ENCODE measurements around the gene IBA57. TPM values are rescaled to one million over a fixed set of nuclear protein-coding genes. Genes with fewer than 3 reads are reported as not detected.

The IBA57 gene
- total RNA-seq, 2 donors from 2014 or later, result 3.2 to 12.8 TPM

DNA sequence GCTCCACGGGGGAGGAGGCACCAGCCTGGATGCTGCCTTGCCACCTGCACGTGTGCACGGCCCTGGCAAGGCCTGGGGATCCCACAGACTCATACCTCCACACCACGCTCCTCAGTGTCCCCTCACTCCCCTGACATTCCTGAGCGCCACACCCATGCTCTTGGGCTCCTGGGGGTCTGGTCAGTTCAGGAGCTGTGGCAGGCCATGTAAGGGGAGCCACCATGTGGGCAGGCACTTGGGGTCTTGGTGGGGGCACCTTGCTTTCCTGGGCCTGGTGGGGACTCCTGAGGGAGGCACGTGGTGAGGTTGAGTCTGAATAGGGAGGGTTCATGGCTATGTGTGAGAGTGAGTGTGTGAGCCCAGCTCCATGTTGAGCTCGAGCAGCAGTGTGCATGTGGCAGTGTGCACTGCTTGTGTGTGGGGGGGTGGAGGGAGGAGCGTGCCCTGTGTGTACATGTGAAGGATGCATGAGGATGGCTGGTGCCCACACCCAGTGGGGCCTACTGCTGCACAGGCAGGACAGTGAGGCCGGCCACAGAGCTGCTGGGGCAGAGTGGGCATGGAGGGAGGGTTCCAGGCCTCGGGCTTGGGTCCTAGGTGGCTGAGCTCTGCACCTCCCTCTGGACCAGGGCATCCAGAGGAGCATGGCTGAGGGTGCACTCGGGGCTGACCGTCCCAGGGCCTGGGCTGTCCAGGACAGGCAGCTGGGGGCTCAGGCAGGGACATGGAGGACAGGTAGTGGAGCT is 14.3 kb upstream of the IBA57 start:
- H3K9me3 Mint-ChIP-seq, result no peaks in the 10 kb centered on the region
- DNase-seq (ENCODE audit: low spot score in 2 of 2), result no peak
- peak in 1 of 2 donors; percentile 8 for ATAC-seq
- no peaks in the 10 kb centered on the region for H3K36me3 Mint-ChIP-seq
- peak overlapping the region in 1 of 2 donors; percentile 65 for H3K27ac Mint-ChIP-seq

GRCh38 chr1:228152097-228152917 is 13.3 kb upstream of the IBA57 start:
- ATAC-seq (no peak), DNase-seq (ENCODE audit: low spot score in 2 of 2) (no peak)
- no peaks in the 10 kb centered on the region for H3K9me3 Mint-ChIP-seq
- H3K36me3 Mint-ChIP-seq, result no peaks in the 10 kb centered on the region
- no peak overlapping the region for H3K27ac Mint-ChIP-seq

- Mint-ChIP-seq H3K36me3 (no peaks in the 10 kb centered on the region), H3K9me3 (no peaks in the 10 kb centered on the region), H3K27ac (peak overlapping the region in 1 of 2 donors; percentile 87)
- ATAC-seq, result no peak
- DNase-seq (ENCODE audit: low spot score in 2 of 2), result no peak
Measured at GRCh38 chr1:228152918-228153258, 12.7 kb upstream of the IBA57 start.

- Mint-ChIP-seq H3K36me3 (no peaks in the 10 kb centered on the region), H3K9me3 (no peaks in the 10 kb centered on the region), H3K27ac (peak overlapping the region; percentile 38 to 80)
- ATAC-seq, result peak in 1 of 2 donors; percentile 14
- no peak for DNase-seq (ENCODE audit: low spot score in 2 of 2)
Measured at GRCh38 chr1:228154021-228154669, 11.5 kb upstream of the IBA57 start.

DNA sequence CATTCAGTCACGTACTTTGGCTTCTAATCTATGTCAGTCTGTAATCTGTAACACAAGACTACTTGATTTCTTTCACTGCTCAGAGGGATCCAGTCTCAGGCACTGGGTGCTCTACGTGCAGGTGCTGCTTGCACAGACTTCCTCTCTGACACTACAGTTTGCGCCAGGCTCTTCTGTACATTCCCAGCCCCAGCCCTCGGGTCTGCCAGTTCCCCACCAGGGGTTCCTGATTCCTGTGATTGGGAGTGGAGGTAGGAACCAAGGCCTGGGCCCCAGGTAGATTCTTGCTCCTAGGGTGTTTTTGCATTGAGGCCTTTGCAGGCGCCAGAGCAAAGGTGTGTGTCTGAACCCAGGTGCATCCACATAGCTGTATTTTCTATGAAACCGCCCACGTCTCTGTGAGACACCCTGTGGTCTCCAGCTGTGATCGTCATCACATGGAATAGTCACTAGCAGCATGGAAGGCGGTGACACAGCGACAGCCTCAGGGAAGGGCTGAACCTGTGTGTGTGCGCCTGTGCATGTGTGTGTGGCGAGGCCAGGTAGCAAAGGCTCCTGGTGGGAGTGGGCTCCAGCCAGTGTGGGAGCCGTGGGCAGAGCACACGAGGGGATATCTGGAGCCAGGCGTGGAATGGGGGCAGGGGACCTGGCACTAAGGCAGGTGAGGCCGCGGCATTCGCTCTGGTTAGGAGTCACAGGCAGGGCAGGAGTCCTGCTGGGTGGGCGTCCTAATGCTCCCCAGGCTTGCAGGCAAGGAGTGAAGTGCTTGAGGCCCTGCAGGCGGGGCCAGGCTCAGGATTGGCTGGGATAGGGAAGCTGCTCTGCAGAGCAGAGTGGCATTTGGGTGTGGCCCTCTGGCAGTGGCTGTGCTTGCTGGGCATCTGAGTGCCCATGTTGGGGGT is 10.7 kb upstream of the IBA57 start:
- no peaks in the 10 kb centered on the region for H3K9me3 Mint-ChIP-seq
- ATAC-seq, result peak; percentile 53 to 81
- peak overlapping the region; percentile 38 to 80 for H3K27ac Mint-ChIP-seq
- no peaks in the 10 kb centered on the region for H3K36me3 Mint-ChIP-seq
- no peak for DNase-seq (ENCODE audit: low spot score in 2 of 2)

GRCh38 chr1:228155596-228156514 is 9.7 kb upstream of the IBA57 start:
- H3K36me3 Mint-ChIP-seq, result no peaks in the 10 kb centered on the region
- no peak for DNase-seq (ENCODE audit: low spot score in 2 of 2)
- no peak overlapping the region for H3K27ac Mint-ChIP-seq
- no peak for ATAC-seq
- no peaks in the 10 kb centered on the region for H3K9me3 Mint-ChIP-seq

- ATAC-seq, result no peak
- no peak overlapping the region for H3K27ac Mint-ChIP-seq
- no peaks in the 10 kb centered on the region for H3K36me3 Mint-ChIP-seq
- H3K9me3 Mint-ChIP-seq, result no peaks in the 10 kb centered on the region
- no peak for DNase-seq (ENCODE audit: low spot score in 2 of 2)
Measured at GRCh38 chr1:228156515-228156881, 9.1 kb upstream of the IBA57 start.

DNA sequence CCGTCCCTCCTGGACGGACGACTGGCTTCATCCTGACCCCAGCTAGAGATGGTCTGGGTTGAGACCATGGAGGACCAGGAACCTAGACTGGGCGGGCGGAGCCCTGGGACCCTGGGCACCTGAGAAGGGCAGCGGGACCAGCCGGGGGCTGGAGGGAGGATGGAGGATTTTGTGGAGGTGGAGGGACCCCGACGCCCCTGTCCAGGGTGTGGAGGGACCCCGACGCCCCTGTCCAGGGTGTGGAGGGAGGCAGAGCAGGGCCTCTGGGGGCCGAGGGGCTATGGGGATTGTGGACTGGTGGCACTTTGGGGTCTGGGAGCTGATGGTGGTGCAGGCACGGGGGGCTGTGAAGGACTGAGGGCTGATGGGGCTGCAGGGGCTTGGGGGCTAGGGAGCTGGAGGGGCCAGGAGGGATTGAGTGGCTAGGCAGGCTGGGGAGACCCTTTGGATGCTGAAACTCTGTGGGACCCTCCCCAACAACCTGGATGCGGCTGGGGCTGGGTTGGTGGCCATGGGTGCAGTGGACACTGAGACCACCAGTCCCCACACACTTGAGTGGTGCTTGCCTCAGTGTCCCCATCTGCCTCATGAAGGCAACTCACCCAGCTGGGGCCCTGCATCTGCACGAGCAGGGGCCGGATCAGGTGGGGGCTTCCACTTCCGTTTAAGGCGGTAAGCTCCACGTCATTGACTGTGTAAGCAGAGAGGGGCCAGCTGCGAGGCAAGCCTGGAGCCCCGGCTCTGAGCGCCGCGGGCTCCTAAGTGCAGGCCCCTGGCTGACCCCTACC is 8.5 kb upstream of the IBA57 start:
- Mint-ChIP-seq H3K9me3 (no peaks in the 10 kb centered on the region), H3K36me3 (no peaks in the 10 kb centered on the region), H3K27ac (no peak overlapping the region)
- no peak for DNase-seq (ENCODE audit: low spot score in 2 of 2)
- no peak for ATAC-seq

GRCh38 chr1:228157729-228158126 is 7.9 kb upstream of the IBA57 start:
- ATAC-seq (no peak), DNase-seq (ENCODE audit: low spot score in 2 of 2) (no peak)
- Mint-ChIP-seq H3K27ac (no peak overlapping the region), H3K9me3 (no peaks in the 10 kb centered on the region), H3K36me3 (no peaks in the 10 kb centered on the region)

GRCh38 chr1:228158151-228159007 is 7.2 kb upstream of the IBA57 start:
- H3K9me3 Mint-ChIP-seq, result no peaks in the 10 kb centered on the region
- no peak for ATAC-seq
- H3K36me3 Mint-ChIP-seq, result no peaks in the 10 kb centered on the region
- no peak overlapping the region for H3K27ac Mint-ChIP-seq
- no peak for DNase-seq (ENCODE audit: low spot score in 2 of 2)

- Mint-ChIP-seq H3K36me3 (no peaks in the 10 kb centered on the region), H3K27ac (no peak overlapping the region), H3K9me3 (no peaks in the 10 kb centered on the region)
- no peak for ATAC-seq
- no peak for DNase-seq (ENCODE audit: low spot score in 2 of 2)
Measured at GRCh38 chr1:228159008-228159665, 6.5 kb upstream of the IBA57 start.

DNA sequence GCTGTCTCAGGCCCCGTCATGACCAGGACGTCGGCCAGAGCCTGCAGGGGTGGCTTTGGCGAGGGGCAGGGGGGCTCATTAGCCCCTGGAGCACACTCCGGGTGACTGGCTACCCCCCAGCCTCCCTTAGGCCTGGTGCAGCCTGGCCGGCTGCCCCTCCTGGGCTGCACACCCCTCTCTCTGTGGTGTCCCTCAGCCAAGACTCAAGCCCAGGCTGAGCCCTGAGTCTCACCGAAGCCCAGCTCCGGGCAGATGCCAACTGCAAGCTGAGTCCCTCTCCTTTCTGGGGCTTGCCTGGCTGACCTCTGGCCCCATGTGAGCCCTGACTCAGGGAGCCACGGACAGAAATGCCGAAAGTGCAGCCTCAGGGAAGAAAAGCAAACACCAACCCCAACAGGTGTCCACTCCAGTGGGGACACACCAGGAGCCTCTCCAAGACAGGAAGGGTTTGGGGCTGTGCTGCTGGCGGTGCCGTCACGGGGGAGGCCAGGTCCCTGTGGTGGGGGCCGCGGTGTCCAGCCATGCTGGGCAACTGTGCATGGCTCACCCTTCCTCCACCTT is 5.3 kb upstream of the IBA57 start:
- Mint-ChIP-seq H3K9me3 (no peaks in the 10 kb centered on the region), H3K27ac (no peak overlapping the region), H3K36me3 (peaks cover 0 to 4% of the 10 kb centered on the region in 2 donors)
- DNase-seq (ENCODE audit: low spot score in 2 of 2), result no peak
- no peak for ATAC-seq

- H3K27ac Mint-ChIP-seq, result peak overlapping the region in 1 of 2 donors; percentile 29
Measured at GRCh38 chr1:228161362-228161761, 4.2 kb upstream of the IBA57 start.

More at GRCh38 chr1:228161362-228161761, 4.2 kb upstream of the IBA57 start:
- ATAC-seq (no peak), DNase-seq (ENCODE audit: low spot score in 2 of 2) (no peak)
- Mint-ChIP-seq H3K9me3 (no peaks in the 10 kb centered on the region), H3K36me3 (peaks cover 0 to 4% of the 10 kb centered on the region in 2 donors)

Measured in activated naive CD4-positive, alpha-beta T cell treated with anti-CD3 and anti-CD28 coated beads, Interleukin-2, amount 50 U/mL, for 72 hours (primary cell).